Duodenal mucosa (tissue), 2 donors: ENCODE measurements around the gene CLEC20A.
"Not testable (repeated sequence)": the region's sequence is repeated elsewhere in the genome, so short reads cannot be mapped to it uniquely, and the experiment has no call there.

Experiments used
- H3K27ac ChIP-seq: one replicate; pipeline ENCODE4 v1.7.0; 2013; ENCODE audit warnings: low read depth, low read length
- H3K27me3 ChIP-seq, 2 donors: one replicate each; pipeline ENCODE4 v1.7.0; 2013; ENCODE audit warnings: low read length in 2 of 2, control low read depth in 1 of 2; ENCODE audit not compliant: insufficient read depth in 2 of 2, control insufficient read depth in 1 of 2
- H3K36me3 ChIP-seq, 2 donors: one replicate each; pipeline ENCODE4 v1.7.0; 2013; ENCODE audit warnings: low read length in 2 of 2, control low read depth in 1 of 2; ENCODE audit not compliant: insufficient read depth in 2 of 2, control insufficient read depth in 1 of 2
- H3K4me1 ChIP-seq, 2 donors: one replicate each; pipeline ENCODE4 v1.7.0; 2013; ENCODE audit warnings: low read length in 2 of 2, control low read depth in 1 of 2; ENCODE audit not compliant: insufficient read depth in 2 of 2, control insufficient read depth in 1 of 2
- H3K4me3 ChIP-seq, 2 donors: one replicate each; pipeline ENCODE4 v1.7.0; 2013; ENCODE audit warnings: low read length in 2 of 2, low read depth in 1 of 2
- H3K9ac ChIP-seq, 2 donors: one replicate each; pipeline ENCODE4 v1.7.0; 2013; ENCODE audit warnings: low read length in 2 of 2, low read depth in 1 of 2
- H3K9me3 ChIP-seq, 2 donors: one replicate each; pipeline ENCODE4 v1.7.0; 2013; ENCODE audit warnings: low read length in 2 of 2, control low read depth in 1 of 2; ENCODE audit not compliant: control insufficient read depth in 1 of 2

Gene CLEC20A

GRCh38 chr1:178512566-178513277 lies 16.0 kb upstream of the CLEC20A start, which contains the start of gene TEX35:
TEX35 (plus strand) TSS chr1:178513109; CDS start chr1:178513189, 80 bp downstream.
- Histone ChIP-seq H3K9me3 (no peaks in the 10 kb centered on the region), H3K27me3 (no peaks in the 10 kb centered on the region), H3K4me1 (peaks cover 9 to 12% of the 10 kb centered on the region in 2 donors), H3K36me3 (no peaks in the 10 kb centered on the region), H3K27ac (no peak within 1 kb of the TSS), H3K9ac (peak within 1 kb of the TSS in 1 of 2 donors; percentile 25), H3K4me3 (no peak within 1 kb of the TSS)

GRCh38 chr1:178510155-178510554 lies 13.4 kb upstream of the CLEC20A start:
- H3K27me3 ChIP-seq = no peaks in the 10 kb centered on the region
- no peak overlapping the region for H3K9ac ChIP-seq
- no peak overlapping the region for H3K27ac ChIP-seq
- H3K4me1 ChIP-seq = peaks cover 21 to 25% of the 10 kb centered on the region in 2 donors
- no peaks in the 10 kb centered on the region for H3K9me3 ChIP-seq
- H3K4me3 ChIP-seq = no peak overlapping the region
- no peaks in the 10 kb centered on the region for H3K36me3 ChIP-seq

- Histone ChIP-seq H3K9ac (no peak overlapping the region), H3K27ac (no peak overlapping the region)
Measured at GRCh38 chr1:178509414-178510007, 12.7 kb upstream of the CLEC20A start.

GRCh38 chr1:178506669-178507068 lies 9.9 kb upstream of the CLEC20A start:
- Histone ChIP-seq H3K4me1 (peaks cover 12 to 13% of the 10 kb centered on the region in 2 donors), H3K27ac (no peak overlapping the region)

More at GRCh38 chr1:178509414-178510007, 12.7 kb upstream of the CLEC20A start:
- Histone ChIP-seq H3K27me3 (no peaks in the 10 kb centered on the region), H3K36me3 (no peaks in the 10 kb centered on the region), H3K4me1 (peaks cover 21 to 25% of the 10 kb centered on the region in 2 donors), H3K4me3 (no peak overlapping the region), H3K9me3 (no peaks in the 10 kb centered on the region)

GRCh38 chr1:178506177-178506576 lies 9.4 kb upstream of the CLEC20A start:
- H3K4me3 ChIP-seq = no peak overlapping the region
- no peaks in the 10 kb centered on the region for H3K36me3 ChIP-seq
- H3K27ac ChIP-seq = no peak overlapping the region
- no peaks in the 10 kb centered on the region for H3K9me3 ChIP-seq
- H3K9ac ChIP-seq = no peak overlapping the region
- peaks cover 12 to 13% of the 10 kb centered on the region in 2 donors for H3K4me1 ChIP-seq
- no peaks in the 10 kb centered on the region for H3K27me3 ChIP-seq

More at GRCh38 chr1:178506669-178507068, 9.9 kb upstream of the CLEC20A start:
- H3K36me3 ChIP-seq = no peaks in the 10 kb centered on the region
- no peak overlapping the region for H3K4me3 ChIP-seq
- no peaks in the 10 kb centered on the region for H3K27me3 ChIP-seq
- no peak overlapping the region for H3K9ac ChIP-seq
- H3K9me3 ChIP-seq = no peaks in the 10 kb centered on the region

GRCh38 chr1:178504286-178504685 lies 7.5 kb upstream of the CLEC20A start:
- Histone ChIP-seq H3K36me3 (no peaks in the 10 kb centered on the region), H3K4me3 (no peak overlapping the region), H3K27ac (no peak overlapping the region), H3K9ac (no peak overlapping the region), H3K27me3 (no peaks in the 10 kb centered on the region), H3K4me1 (peaks cover 15 to 20% of the 10 kb centered on the region in 2 donors), H3K9me3 (no peaks in the 10 kb centered on the region)

- Histone ChIP-seq H3K4me1 (peaks cover 15 to 20% of the 10 kb centered on the region in 2 donors), H3K9me3 (no peaks in the 10 kb centered on the region), H3K27ac (no peak overlapping the region), H3K4me3 (no peak overlapping the region), H3K36me3 (no peaks in the 10 kb centered on the region), H3K9ac (no peak overlapping the region), H3K27me3 (no peaks in the 10 kb centered on the region)
Measured at GRCh38 chr1:178503849-178504248, 7.1 kb upstream of the CLEC20A start.

GRCh38 chr1:178503316-178503715 lies 6.6 kb upstream of the CLEC20A start:
- H3K4me1 ChIP-seq = peaks cover 15 to 20% of the 10 kb centered on the region in 2 donors
- H3K27ac ChIP-seq, H3K27me3 ChIP-seq, H3K4me3 ChIP-seq, H3K9me3 ChIP-seq, H3K36me3 ChIP-seq, H3K9ac ChIP-seq: not testable (repeated sequence)

GRCh38 chr1:178502856-178503255 lies 6.1 kb upstream of the CLEC20A start:
- no peaks in the 10 kb centered on the region for H3K9me3 ChIP-seq
- no peaks in the 10 kb centered on the region for H3K27me3 ChIP-seq
- no peak overlapping the region for H3K27ac ChIP-seq
- peaks cover 15 to 20% of the 10 kb centered on the region in 2 donors for H3K4me1 ChIP-seq
- no peak overlapping the region for H3K9ac ChIP-seq
- no peaks in the 10 kb centered on the region for H3K36me3 ChIP-seq
- no peak overlapping the region for H3K4me3 ChIP-seq

GRCh38 chr1:178502330-178502714 lies 5.6 kb upstream of the CLEC20A start:
- no peaks in the 10 kb centered on the region for H3K9me3 ChIP-seq
- H3K27ac ChIP-seq = no peak overlapping the region
- no peak overlapping the region for H3K9ac ChIP-seq
- no peaks in the 10 kb centered on the region for H3K36me3 ChIP-seq
- peaks cover 15 to 20% of the 10 kb centered on the region in 2 donors for H3K4me1 ChIP-seq
- no peaks in the 10 kb centered on the region for H3K27me3 ChIP-seq
- H3K4me3 ChIP-seq = no peak overlapping the region
